Germinal center (tissue), 1 donor: ENCODE results near the gene TBXAS1.
"Not testable (repeated sequence)": the region's sequence is repeated elsewhere in the genome, so short reads cannot be mapped to it uniquely, and the experiment has no call there.

Experiments used
- DNase-seq: peaks from one replicate; pipeline ENCODE4 v3.0.0; 2012; ENCODE audit warnings: mixed read lengths, low spot score

The TBXAS1 gene

DNA sequence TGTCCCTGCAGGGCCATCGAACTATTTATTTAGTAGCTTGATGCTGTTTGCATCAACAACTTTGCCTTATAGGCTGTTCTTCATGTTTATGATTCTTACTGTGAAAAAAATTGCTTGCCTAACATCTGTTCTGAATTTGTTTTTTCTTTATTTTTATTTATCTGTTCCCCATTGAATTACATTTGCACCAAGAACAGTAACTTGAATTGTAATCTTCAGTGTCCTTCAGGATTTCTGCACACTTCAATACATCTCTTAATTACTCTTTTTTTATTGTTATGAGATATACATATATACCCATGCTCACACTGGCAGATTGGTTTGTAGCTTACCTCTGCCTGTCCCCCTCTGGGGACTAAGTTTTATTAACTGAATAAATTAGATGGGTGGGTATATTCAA, 64.4 kb downstream of the TBXAS1 start:
- no peak for DNase-seq

DNA sequence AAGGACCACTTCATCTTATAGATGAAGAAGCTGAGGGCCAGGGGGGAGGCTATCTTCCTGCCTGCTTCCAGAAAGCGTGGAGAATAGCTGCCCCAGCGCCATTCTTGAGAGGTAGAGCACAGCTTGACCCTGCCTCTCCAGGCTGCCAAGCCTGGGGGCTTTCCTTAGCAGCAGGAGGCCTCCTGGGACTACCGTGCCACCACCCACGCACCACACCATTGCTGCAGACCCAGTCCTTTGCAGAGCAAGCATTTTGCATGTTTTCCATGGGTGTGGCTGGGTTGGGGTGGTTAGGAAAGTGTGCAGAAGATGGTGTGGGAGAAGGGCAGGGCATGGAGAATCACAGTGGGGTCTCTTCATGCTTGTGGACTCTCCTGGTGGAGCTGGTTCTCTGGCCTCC, 64.9 kb downstream of the TBXAS1 start:
- DNase-seq = peak; percentile 9

DNA sequence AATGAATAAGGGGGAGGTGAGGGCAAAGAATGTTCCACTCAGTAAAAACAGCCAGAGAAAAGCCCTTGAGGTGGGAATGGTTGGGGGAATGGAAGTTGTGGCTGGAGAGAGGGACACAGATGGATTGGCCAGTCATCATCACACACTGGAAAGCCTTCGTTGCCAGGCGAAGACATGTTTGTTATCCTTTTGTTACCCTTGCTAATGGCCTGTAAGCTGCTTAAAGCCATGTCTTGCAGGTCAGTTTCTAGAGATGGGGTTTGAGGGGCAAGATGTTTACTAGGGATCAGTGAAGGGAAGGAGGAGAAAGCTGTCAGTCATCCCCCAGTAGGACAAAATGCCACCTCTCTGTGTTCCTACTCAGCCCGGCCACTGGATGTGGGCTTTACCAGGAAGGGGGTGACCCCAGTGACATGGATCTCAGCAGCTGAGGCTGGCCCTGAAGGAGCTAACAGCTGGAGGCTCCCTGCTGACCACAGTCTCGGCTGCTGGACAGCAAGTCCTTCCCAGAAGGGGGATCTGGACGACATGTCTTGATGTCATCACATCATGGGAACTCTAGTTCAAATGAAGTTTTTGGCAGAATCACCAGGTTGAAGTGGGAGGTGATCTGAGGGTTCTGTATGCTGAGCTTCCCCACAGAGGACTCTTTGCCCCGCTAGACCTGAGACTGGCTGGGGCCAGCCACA, 66.2 kb downstream of the TBXAS1 start:
- DNase-seq = no peak

DNA sequence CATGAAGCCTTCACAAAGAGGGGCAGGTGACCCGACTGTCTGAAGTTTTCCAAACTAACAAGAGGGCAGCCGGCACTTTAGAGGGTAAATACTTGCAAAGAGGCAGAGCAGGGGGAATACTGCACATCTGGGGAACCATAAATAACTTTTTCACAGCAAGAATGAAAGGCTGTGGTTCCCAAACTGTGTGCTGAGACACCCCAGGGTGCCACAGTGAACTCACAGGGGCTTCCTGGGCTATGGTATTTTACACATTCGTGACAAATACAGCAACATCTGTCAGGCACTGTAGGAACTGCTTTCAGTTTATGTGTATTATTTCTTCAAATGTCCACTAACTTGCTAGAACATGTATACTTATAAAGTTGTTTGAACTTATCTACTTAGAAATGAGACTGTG, 67.2 kb downstream of the TBXAS1 start:
- DNase-seq = no peak

DNA sequence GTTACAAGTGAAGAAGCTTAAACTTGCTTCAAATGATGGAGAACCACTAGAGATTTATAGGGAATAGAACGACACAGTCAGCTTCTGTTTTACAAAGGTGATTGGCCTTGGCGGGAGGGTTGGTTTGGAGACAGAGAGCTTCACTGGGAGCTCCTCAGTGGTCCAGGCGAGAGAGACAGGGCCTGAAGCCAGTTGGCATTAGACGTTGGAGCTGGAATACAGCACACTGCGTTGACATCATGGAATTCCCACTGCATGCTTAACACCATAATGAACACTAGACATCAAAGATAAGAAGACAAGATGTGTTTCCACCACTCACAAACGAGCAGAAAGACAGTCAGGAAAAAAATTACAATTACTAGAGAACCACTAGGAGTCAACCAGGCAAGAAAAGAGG, 67.8 kb downstream of the TBXAS1 start:
- no peak for DNase-seq

DNA sequence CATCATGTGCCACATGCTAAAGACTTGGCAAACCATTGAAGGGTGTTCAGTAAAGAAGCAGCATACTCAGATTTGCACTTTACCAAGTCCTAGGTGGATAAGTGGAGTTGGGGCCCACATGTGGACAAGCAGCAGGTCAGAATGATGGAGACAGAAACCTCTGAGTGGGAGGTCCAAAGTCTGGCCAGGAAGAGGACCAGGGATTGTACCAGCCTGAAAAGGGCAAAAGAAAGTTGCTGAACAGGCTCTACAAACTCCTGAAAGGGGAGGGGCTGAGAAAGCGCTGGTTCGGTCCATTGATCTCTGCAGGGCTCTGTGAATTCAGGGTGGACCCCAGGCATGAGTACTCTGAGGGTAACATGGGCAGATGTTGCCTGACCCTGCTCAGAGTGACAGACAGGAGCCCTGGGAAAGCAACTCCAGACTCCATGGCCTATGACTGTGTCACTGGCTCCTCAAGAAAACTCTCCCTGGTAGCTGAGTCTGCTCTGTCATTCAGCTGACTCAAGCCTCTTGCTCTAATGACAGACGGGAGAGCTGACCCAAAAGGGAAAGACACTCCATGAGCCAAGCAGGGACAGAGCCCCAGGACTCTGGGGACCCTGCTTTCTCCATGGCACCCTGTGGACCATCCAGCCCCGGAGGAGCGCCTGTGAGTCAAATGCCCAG, 68.5 kb downstream of the TBXAS1 start:
- DNase-seq = no peak

DNA sequence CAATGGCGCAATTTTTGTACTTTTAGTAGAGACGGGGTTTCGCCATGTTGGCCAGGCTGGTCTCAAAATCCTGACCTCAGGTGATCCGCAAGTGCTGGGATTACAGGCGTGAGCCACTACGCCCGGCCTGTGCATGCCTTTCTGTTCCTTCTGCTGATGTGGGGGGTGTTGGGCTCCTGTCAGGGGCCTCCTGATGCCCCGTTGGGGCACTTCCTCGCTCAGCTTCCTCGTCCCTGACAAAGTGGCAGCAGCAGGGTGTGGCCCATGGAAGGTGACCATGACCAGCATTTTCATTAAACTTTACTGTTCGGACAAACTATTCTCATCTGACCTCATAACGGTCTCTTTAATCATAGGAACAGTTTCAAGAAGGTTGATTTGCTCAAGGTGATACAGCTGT, 69.4 kb downstream of the TBXAS1 start:
- DNase-seq = no peak

DNA sequence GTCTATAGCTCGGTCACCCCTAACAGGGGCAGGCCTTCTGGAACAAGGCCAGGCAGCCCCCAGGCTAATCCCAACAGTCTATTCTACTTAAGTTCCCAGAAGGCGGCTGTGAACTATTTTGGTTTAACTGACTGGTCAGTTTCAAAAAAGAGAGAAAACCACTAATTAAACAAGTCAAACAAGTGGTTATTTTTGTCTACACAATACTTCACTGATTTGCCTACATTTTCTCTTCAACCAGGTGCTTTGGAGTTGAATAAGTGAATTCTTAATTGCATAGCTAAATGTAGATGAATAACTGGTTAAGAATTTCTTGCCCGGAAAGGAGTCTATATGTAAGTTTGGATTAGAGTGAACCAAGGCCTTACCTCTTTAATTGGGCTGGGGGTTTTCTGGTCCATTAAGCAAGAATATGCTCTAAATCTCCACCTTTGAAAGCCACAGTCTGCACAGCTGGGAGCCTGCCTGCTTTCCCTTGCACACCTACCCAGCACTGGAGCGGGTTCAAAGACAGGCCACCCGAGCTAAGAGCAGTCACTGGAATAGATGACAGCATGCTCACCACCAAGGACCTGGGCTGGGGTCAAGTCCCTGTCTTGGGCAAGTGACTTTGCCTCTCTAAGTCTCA, 70.4 kb downstream of the TBXAS1 start:
- no peak for DNase-seq

DNA sequence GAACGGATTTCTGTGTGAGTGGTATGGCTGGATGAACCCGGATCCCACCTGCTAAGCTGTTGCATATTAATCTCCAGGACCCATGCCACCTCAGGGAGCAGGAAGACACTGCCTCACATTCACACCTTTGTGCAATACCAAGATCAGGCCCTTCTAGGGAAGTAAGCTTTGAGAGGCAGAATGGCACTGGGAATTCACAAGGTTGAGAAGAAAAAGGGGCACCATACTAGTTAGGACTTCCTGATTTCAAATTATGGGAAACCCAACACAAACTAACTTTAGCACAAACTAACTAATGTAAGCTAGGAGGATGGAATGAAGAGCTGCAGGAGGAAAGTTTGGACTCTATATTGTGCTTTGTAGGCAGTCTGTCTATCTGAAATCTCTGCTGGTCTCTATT, 71.3 kb downstream of the TBXAS1 start:
- DNase-seq = no peak

DNA sequence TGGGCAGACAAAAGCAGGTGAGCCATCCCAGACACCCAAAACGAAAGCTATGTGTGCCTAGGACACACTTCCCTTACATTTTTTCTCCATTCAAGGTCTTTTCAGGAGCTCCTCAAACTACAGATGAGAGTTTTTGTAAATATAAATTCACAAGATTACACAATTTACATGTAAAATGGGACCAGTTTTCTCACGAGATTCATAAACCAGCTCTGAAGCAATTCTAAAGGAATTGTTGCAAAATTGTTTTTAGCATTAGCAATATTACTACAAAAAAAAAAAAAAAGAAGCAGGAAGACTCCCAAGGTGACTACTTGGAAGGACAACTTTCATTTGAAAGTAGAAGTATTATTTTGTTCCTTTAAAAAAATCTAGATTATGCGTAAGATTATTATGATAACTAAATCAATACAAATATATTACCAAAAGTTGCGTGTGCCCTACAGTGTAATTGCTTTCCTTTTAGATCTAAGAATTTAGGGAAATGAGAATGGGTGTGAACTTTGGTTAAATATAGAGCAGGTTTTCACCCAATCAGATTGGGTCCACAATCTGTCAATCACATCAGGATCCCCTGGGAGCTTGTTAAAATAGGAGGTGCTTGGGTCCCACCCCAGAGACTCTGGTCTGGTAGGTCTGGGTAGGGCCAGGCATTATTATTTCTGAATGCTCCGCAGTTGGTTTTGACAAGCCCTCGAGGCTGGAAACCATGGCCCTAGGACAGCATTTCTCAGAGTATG, 72.2 kb downstream of the TBXAS1 start:
- DNase-seq = no peak

DNA sequence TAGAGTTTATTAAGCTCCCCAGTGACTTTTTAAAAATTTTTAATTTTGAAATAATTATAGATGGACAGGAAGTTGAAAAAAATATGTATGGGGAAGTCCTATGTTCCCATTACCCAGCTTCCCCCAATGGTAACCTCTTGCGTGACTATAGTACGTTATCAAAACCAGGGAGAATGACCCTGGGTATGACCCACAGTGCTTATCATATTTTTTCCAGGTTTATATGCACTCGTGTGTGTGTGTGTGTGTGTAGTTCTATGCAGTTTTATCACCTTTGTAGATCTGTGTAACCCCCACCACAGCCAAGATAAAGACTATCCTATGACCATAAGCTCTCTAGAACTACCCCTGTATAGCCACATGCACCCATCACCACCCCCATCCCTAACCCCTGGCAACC, 72.8 kb downstream of the TBXAS1 start:
- DNase-seq = no peak

DNA sequence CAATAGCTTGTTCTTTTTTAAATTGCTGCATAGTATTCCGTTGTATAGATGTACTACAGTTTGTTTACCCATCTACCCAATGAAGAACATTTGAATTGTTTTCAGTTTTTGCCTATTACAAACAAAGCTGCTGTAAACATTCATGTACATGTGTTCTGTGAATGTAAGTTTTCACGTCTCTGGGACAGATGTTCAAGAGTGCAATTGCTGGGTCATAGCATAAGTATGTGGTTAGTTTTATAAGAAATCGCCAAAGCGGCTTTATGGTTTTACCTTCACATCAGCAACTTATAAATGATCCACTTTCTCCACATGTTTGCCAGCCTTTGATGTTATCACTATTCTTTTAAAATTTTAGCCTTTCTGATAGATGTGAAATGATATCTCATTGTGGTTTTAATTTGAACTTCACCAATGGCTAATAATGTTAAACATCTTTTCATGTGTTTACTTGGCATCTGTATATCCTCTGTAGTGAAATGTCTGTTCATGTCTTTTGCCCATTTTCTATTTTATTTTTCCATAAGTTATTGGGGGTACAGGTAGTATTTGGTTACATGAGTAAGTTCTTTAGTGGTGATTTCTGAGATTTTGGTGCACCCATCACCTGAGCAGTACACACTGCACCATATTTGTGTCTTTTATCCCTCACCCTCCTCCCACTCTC, 73.5 kb downstream of the TBXAS1 start:
- DNase-seq = no peak

DNA sequence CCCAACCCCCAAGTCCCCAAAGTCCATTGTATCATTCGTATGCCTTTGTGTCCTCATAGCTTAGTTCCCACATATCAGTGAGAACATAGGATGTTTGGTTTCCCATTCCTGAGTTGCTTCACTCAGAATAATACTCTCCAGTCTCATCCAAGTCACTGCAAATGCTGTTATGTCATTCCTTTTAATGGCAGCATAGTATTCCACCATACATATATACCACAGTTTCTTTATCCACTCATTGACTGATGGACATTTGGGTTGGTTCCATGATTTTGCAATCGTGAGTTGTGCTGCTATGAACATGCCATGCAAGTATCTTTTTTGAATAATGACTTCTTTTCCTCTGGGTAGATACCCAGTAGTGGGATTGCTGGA, 74.0 kb downstream of the TBXAS1 start:
- DNase-seq = not testable (repeated sequence)

DNA sequence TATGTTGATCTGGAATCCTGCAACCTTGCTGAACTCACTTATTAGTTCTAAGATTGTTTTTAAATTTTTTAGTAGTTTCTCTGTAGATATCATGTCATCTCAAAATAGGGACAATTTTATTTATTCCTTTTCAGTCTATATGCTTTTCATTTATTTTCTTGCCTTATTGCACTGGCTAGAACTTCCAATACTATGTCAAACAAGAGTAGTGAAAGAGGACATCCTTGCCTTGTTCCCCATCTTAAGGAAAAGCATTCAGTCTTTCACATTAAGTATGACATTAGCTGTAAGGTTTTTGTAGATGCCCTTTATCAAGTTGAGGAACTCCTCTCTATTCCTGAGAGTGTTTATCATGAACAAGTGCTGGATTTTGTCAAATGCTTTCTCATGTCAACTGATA, 77.8 kb downstream of the TBXAS1 start:
- no peak for DNase-seq

DNA sequence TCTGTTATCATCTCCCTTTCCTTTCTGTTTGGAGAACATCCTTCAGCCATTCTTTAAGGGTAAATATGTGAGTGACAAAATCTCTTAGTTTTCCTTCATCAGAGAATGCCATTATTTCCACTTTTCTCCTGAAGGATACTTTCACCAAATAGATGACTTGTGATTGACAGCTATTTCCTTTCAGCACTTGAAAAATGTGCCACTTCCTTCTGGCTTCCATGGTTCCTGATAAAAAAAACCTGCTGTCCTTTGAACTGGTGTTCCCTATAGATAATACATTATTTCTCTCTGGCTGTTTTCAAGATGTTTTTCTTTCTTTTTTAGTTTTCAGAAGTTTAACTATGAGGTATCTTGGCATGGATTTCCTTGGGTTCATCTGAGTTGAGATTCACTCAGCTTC, 79.7 kb downstream of the TBXAS1 start:
- no peak for DNase-seq

DNA sequence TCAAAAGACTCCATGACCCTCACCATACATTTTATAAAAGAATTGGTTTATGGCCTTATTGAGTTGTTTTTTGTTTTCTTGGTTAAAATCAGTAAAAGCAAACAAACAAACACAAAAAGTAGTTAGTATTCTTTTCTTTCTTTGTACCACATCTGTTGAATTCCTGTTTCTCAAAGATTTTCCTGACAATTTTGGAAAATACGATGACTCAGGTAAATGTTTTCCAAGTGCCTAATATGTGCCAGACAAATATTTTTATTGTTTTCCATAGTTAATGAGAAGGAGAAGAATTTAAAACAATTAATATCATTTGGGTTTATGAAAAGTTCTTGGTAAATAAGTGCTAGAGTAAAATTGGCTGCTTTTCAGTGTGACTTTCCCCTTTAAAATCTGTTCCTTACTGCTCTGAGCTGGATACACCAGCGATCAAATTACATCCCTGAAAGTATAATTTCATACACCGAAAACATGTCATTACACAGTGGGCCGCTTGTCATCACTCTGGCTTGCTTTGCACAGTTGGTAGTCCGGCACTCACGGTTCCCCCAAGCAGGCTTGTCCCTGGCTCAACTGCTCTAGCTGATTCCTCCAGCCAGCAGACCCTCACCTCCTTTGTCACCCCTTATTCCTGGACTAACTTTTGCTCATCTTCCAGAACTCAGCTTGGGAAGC, 80.5 kb downstream of the TBXAS1 start:
- no peak for DNase-seq

DNA sequence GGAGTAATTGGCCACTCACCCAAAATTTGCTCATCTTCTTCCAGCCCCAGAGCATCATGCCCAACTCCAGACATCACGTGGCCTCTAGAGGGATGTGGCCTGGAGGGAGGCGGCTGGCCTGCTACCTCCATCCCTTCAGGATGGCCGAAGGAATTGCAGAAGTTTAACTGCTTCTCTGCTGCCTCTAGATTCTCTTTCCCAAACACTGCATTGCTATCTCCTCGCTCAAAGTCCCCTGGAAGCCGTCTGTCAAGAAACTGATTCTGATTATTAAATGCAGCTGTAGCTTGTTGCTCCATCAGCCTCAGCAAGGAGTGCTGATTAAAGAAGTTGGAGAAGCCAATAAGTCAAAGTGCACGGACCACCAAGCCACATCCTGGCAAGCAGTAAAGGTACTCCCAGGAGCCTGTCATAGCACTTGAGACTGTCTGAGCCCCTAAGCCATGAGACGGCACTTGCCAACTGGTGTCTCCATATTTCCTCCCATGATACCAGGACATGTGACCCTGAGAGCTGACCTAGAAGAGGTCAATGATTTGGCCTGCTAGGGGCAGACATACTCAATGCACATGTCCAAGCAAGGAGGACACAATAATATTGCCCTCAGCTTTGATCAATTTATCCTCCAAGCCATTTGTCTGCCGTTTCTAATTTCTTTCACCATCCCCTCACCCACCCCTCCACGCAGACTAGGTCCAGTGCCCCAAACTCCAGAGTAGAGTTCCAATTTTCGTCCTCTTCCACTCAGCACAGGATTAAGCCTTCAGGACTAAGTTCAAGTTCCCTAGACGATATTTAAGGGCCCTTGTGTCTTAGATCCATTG, 84.2 kb downstream of the TBXAS1 start:
- no peak for DNase-seq

DNA sequence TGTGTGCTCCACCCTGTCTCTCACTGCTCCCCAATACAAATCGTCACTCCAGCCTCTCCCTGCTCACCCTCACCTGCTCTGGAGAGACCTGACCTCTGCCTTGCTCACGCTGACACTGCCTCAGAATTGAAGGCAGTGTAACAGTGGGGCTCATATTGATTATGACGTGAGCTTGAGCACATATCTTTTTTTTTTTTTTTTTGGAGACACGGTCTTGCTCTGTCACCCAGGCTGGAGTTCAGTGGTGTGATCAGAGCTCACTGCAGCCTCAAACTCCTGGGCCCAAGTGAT, 84.7 kb downstream of the TBXAS1 start:
- DNase-seq = no peak

DNA sequence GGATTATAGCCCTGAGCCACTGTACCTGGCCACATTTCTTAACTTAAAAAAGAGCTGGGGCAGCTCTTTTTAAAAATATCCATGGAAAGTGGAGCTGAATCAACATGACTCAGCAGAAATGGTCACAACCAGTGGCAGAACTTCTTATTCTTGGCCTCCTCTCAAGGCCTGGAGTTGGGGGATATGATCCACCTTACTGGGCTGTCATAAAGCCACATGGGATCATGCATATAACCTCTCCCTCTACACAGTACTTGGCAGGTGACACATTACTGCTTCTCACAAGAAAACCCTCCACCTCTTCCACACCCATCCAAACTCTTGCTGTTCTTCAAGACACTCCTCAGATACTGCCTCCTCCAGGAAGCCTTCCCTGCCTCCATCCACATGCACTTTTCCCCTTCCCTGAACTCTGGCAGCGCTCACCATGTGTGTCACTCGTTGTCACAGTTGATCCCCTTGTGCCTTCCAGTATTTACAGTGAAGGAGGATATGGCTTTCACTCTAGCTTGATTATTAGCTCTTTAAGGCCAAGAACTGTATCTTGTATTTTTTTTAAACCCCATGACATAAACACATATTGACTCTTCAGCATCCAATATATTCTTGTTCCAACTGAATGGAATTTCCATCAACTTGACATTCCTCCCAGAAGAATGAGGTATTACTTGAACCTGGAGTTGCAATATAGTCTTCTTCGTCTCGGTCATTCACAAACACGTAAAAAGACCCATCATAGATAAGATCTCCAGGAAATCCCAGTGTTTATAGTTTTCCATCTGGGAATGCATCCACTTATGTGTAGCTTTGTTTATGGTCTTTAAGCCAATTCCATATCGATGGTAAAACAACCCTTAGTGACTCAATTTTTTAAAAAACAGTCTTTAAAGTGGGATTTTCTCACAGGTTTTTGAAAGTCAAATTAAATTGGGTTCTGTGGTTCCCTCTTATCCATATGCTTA, 85.5 kb downstream of the TBXAS1 start:
- no peak for DNase-seq

DNA sequence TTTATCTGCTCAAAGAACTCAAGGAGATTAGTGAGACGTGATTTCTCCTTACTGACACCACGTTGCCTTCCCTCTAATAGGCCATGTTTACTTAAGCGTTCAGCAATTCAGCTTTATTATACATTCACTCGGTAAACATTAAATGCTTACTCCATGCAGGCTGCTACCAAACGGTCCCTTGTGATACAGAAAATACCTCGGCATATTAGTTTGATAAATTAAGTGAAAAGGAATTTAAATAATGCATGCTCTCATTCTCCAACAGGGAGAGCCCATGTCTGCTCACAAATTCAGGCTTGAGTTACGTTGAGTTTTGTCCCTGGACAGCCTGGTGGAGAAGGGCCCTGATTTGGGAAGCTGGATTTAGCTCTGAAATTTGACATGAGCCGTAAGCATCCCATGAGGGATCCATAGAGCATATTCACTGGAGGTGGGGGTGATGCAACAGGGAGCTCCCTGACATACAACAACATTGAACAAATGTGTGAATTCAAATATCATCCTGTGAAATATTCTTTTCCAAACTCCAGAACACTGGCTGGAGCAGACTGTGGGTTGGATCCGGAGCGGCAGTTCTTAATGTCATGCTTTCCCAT, 86.3 kb downstream of the TBXAS1 start:
- DNase-seq = no peak
